RWPE2 (cell line): ENCODE data around the gene COL11A1.
A peak's percentile ranks its signal among the peaks of the same experiment; 100 is the strongest.
"Not testable (repeated sequence)": the region's sequence is repeated elsewhere in the genome, so short reads cannot be mapped to it uniquely, and the experiment has no call there.

Experiments
- ATAC-seq: fragments of 200-7000 bp; cut with Tn5 transposase; 3 replicates; pipeline ENCODE4 v1.9.1; 2021; ENCODE audit warnings: low read depth
- DNase-seq: peaks from one replicate; pipeline ENCODE4 v3.0.0-alpha.2; 2020; ENCODE audit warnings: low spot score
- H3K27ac ChIP-seq: fragments of 450-650 bp; 2 replicates; pipeline ENCODE4 v1.5.1; 2017; ENCODE audit warnings: mild to moderate bottlenecking; ENCODE audit not compliant: poor library complexity, severe bottlenecking
- H3K27me3 ChIP-seq: fragments of 250-450 bp; sonication (Bioruptor Pico); 2 replicates; pipeline ENCODE4 v1.5.1; 2021; ENCODE audit warnings: mild to moderate bottlenecking, moderate library complexity; ENCODE audit not compliant: insufficient read depth, poor library complexity, severe bottlenecking
- H3K36me3 ChIP-seq: fragments of 250-450 bp; sonication (Bioruptor Pico); 2 replicates; pipeline ENCODE4 v1.5.1; 2020; ENCODE audit warnings: low read depth, mild to moderate bottlenecking, moderate library complexity
- H3K4me1 ChIP-seq: fragments of 250-450 bp; sonication (Bioruptor Pico); 2 replicates; pipeline ENCODE4 v1.5.1; 2021; ENCODE audit warnings: mild to moderate bottlenecking, moderate library complexity; ENCODE audit not compliant: insufficient read depth, poor library complexity, severe bottlenecking
- H3K4me3 ChIP-seq: fragments of 250-450 bp; sonication (Bioruptor Pico); 2 replicates; pipeline ENCODE4 v1.5.1; 2021; ENCODE audit warnings: mild to moderate bottlenecking, moderate library complexity; ENCODE audit not compliant: severe bottlenecking
- H3K9me3 ChIP-seq: fragments of 250-450 bp; sonication (Bioruptor Pico); 2 replicates; pipeline ENCODE4 v1.5.1; 2021; ENCODE audit warnings: mild to moderate bottlenecking, moderate library complexity; ENCODE audit not compliant: severe bottlenecking
- CTCF ChIP-seq: fragments of 450-650 bp; IDR thresholded peaks from one replicate; pipeline ENCODE4 v1.5.1; 2017; ENCODE audit warnings: mild to moderate bottlenecking, moderate library complexity; ENCODE audit not compliant: poor library complexity, severe bottlenecking

The COL11A1 gene

GRCh38 chr1:102942324-102942723 is 166.0 kb downstream of the COL11A1 start:
- no peak overlapping the region for H3K27ac ChIP-seq
- TF ChIP-seq CTCF: no peak
- no peaks in the 10 kb centered on the region for H3K9me3 ChIP-seq
- ATAC-seq (no peak), DNase-seq (no peak)
- H3K27me3 ChIP-seq: no peaks in the 10 kb centered on the region
- H3K4me1 ChIP-seq: peaks cover 7% of the 10 kb centered on the region
- no peaks in the 10 kb centered on the region for H3K36me3 ChIP-seq
- H3K4me3 ChIP-seq: no peak overlapping the region

- DNase-seq (no peak), ATAC-seq (peak; percentile 71)
- H3K27ac ChIP-seq: no peak overlapping the region
- no peaks in the 10 kb centered on the region for H3K36me3 ChIP-seq
- H3K27me3 ChIP-seq: no peaks in the 10 kb centered on the region
- H3K4me1 ChIP-seq: peaks cover 7% of the 10 kb centered on the region
- no peak overlapping the region for H3K4me3 ChIP-seq
- no peaks in the 10 kb centered on the region for H3K9me3 ChIP-seq
- TF ChIP-seq CTCF: no peak
Measured at GRCh38 chr1:102941366-102941947, 166.9 kb downstream of the COL11A1 start.

DNA sequence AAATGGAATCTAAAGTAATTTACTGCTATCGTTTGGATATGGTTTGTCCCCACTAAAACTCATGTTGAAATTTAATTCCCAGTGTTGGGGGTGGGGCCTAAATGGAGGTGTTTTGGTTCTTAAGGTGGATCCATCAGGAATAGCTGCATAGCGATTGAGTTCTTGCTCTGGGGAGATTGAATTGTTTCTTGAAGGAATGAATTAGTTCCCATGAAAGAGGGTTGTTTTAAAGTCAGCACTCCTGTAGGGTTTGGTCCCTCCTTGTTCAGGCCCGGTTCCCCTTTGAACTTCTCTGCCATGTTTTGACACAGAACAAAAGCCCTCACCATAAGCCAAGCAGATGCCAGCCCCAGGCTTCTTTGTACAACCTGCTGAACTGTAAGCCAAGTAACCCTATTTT is 170.9 kb downstream of the COL11A1 start:
- no peaks in the 10 kb centered on the region for H3K27me3 ChIP-seq
- no peak overlapping the region for H3K27ac ChIP-seq
- H3K4me1 ChIP-seq: peaks cover 7% of the 10 kb centered on the region
- DNase-seq (no peak), ATAC-seq (no peak)
- no peak for TF ChIP-seq CTCF
- H3K9me3 ChIP-seq: no peaks in the 10 kb centered on the region
- no peaks in the 10 kb centered on the region for H3K36me3 ChIP-seq
- no peak overlapping the region for H3K4me3 ChIP-seq

DNA sequence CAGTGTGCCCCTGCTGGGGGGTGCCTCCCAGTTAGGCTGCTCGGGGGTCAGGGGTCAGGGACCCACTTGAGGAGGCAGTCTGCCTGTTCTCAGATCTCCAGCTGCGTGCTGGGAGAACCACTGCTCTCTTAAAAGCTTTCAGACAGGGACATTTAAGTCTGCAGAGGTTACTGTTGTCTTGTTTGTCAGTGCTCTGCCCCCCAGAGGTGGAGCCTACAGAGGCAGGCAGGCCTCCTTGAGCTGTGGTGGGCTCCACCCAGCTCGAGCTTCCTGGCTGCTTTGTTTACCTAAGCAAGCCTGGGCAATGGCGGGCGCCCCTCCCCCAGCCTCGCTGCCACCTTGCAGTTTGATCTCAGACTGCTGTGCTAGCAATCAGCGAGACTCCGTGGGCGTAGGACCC is 175.0 kb downstream of the COL11A1 start:
- H3K27ac ChIP-seq, ATAC-seq, H3K4me1 ChIP-seq, H3K27me3 ChIP-seq, DNase-seq, H3K9me3 ChIP-seq, H3K4me3 ChIP-seq, H3K36me3 ChIP-seq: not testable (repeated sequence)

DNA sequence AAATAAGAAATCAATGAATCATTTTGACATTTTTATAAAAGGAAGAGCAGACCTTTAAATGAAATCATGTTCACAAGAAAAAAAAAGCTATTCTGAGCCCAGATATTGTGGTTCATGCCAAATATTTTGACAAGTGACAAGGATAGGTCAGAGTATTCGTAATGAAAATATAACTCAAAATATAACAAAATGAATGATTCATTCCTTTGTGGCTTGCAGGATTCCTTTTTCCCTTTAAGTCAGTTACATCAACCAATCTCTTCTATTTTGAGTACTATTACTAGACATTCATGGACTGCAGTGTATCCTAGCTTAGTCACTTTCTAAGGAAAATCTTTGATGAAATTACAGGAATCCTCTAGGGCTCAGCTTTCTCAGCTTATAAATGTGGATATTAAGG is 188.7 kb downstream of the COL11A1 start:
- ATAC-seq (peak; percentile 31; the same call in 1 of the 3 replicates), DNase-seq (no peak)
- Histone ChIP-seq H3K4me3 (no peak overlapping the region), H3K36me3 (no peaks in the 10 kb centered on the region), H3K27me3 (no peaks in the 10 kb centered on the region), H3K27ac (no peak overlapping the region), H3K4me1 (no peaks in the 10 kb centered on the region), H3K9me3 (no peaks in the 10 kb centered on the region)
- no peak for TF ChIP-seq CTCF
